OCI-LY7 (cell line): ENCODE data around the gene CDON. TPM values are rescaled to one million over a fixed set of nuclear protein-coding genes. Genes with fewer than 3 reads are reported as not detected.

Source experiments
- BruUV-seq: library from RNA; stranded (reverse); fragments of 400-500 nt; replicated peaks from 2 replicates; lab custom pipeline; 2021; lab: Mats Ljungman, UMichigan
- CTCF ChIA-PET: fragments of 300-600 bp; sonication (Branson Sonifier 250); formaldehyde crosslinking; loops from one replicate; lab custom pipeline; 2022; ENCODE audit warnings: antibody characterized with exemption; ENCODE audit not compliant: unreplicated experiment; lab: Charles Lee
- POLR2A ChIA-PET: fragments of 300-600 bp; sonication (Branson Sonifier 250); formaldehyde crosslinking; loops from one replicate; lab custom pipeline; 2022; ENCODE audit warnings: antibody characterized with exemption; lab: Charles Lee
- DNase-seq: peaks from one replicate; pipeline ENCODE4 v3.0.0-alpha.2; 2015; ENCODE audit warnings: low spot score
- H2AFZ ChIP-seq: fragments of 200-600 bp; sonication (generic), shearing (Covaris generic); 2 replicates; pipeline ENCODE4 v1.6.1; 2014; ENCODE audit warnings: mild to moderate bottlenecking, antibody characterized with exemption, low read length, moderate library complexity
- H3K27ac ChIP-seq: fragments of 200-600 bp; sonication (generic); 2 replicates; pipeline ENCODE4 v1.5.1; 2014; ENCODE audit warnings: mixed run types, low read depth, mild to moderate bottlenecking, moderate library complexity, low read length, inconsistent platforms; ENCODE audit not compliant: poor library complexity, severe bottlenecking
- H3K36me3 ChIP-seq: fragments of 200-600 bp; sonication (generic); 2 replicates; pipeline ENCODE4 v1.6.1; 2014; ENCODE audit warnings: mild to moderate bottlenecking, antibody characterized with exemption, low read length, moderate library complexity, mixed read lengths; ENCODE audit not compliant: insufficient read depth
- H3K4me1 ChIP-seq: fragments of 200-600 bp; sonication (generic); 2 replicates; pipeline ENCODE4 v1.5.1; 2014; ENCODE audit warnings: mild to moderate bottlenecking, low read length; ENCODE audit not compliant: insufficient read depth, poor library complexity, severe bottlenecking
- H3K4me2 ChIP-seq: fragments of 200-600 bp; sonication (generic); 2 replicates; pipeline ENCODE4 v1.6.1; 2014; ENCODE audit warnings: mild to moderate bottlenecking, low read length
- H3K4me3 ChIP-seq: fragments of 200-600 bp; sonication (generic); 2 replicates; pipeline ENCODE4 v1.5.1; 2014; ENCODE audit warnings: mild to moderate bottlenecking, low read depth, low read length; ENCODE audit not compliant: poor library complexity, severe bottlenecking
- H3K79me2 ChIP-seq: fragments of 200-600 bp; sonication (generic); 2 replicates; pipeline ENCODE4 v1.6.1; 2016; ENCODE audit warnings: low read depth, mild to moderate bottlenecking, low read length, moderate library complexity, mixed read lengths; ENCODE audit not compliant: insufficient read depth
- H3K9me2 ChIP-seq: fragments of 200-600 bp; sonication (generic); 2 replicates; pipeline ENCODE4 v1.6.1; 2016; ENCODE audit warnings: mild to moderate bottlenecking, low read length, mixed read lengths; ENCODE audit not compliant: insufficient read depth
- H3K9me3 ChIP-seq: fragments of 200-600 bp; sonication (generic); 2 replicates; pipeline ENCODE4 v1.6.1; 2014; ENCODE audit warnings: mild to moderate bottlenecking, mixed run types, low read length, mixed read lengths
- H4K20me1 ChIP-seq: fragments of 200-600 bp; sonication (generic); 2 replicates; pipeline ENCODE4 v1.6.1; 2014; ENCODE audit warnings: mild to moderate bottlenecking, antibody characterized with exemption, low read length, moderate library complexity, mixed read lengths; ENCODE audit not compliant: insufficient read depth
- EZH2phosphoT487 ChIP-seq: fragments of 200-600 bp; sonication (generic); IDR thresholded peaks from 2 replicates; pipeline ENCODE4 v1.6.1; 2018; ENCODE audit warnings: low read depth, borderline replicate concordance, mild to moderate bottlenecking, mixed run types, antibody characterized with exemption, low read length, moderate library complexity, mixed read lengths
- intact Hi-C: fragments of 100-400 bp; cut with micrococcal nuclease; formaldehyde crosslinking; loops from one replicate; pipeline ENCODE4 v1.10.0; 2022; ENCODE audit not compliant: unreplicated experiment
- total RNA-seq, 2 experiments: library from RNA; depleted of rRNA in 1 of 2; stranded (reverse); fragments of >200 nt in 1 of 2; shearing (Covaris generic) in 1 of 2; gene quantifications; 2 replicates each; pipeline ENCODE4 v1.2.3, GENCODE V29; 2014 to 2022
- TF ChIP-seq, protein P1 (sequence below): fragments of 200-600 bp; sonication (generic); conservative IDR thresholded peaks from 2 replicates; pipeline ENCODE4 v1.5.1; 2014; ENCODE audit warnings: mild to moderate bottlenecking, antibody characterized with exemption, low read length, moderate library complexity, mixed read lengths

CDON gene
- total RNA-seq, 2 experiments from 2014 or later: 1.5 to 2.5 TPM

DNA sequence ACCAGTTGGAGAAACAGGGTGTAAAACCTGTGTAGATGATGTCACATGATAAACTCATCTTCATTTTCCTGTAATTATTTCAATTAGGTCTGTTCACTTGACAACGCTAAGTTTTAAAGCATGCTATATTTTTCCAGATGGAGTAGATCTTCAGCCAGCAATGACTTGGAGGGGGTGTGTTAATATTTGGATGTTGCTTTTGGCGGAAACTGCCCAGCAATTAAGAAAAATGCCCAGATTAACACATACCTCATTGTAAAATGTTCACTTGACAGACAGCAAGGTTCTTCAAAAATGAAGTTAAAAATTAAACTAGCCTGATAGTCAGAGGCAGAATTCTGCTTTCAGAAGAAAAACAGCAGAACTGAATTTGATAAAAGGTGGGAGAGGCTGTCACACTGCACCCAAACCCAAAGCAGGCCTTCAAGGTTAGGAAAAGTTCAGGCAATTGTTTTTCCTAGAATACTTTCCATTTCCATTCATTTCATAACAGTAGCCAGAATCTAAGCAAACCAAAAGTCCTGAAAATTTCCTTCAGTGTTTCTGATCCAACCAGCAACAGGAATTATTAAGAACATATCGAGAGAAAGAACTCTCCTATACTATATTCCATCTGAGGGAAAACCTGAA lies 83.8 kb downstream of the CDON start:
- Histone ChIP-seq H3K9me2 (no peaks in the 10 kb centered on the region), H3K27ac (no peak overlapping the region), H3K4me3 (no peak overlapping the region), H3K4me1 (no peaks in the 10 kb centered on the region), H4K20me1 (no peaks in the 10 kb centered on the region), H3K36me3 (no peaks in the 10 kb centered on the region), H2AFZ (no peak overlapping the region), H3K79me2 (no peaks in the 10 kb centered on the region), H3K4me2 (no peak overlapping the region), H3K9me3 (no peaks in the 10 kb centered on the region)
- ChIA-PET CTCF (no interaction called here), POLR2A (no interaction called here)
- no TSS peak for BruUV-seq
- TF ChIP-seq EZH2phosphoT487: no peak
- TF ChIP-seq, protein P1, sequence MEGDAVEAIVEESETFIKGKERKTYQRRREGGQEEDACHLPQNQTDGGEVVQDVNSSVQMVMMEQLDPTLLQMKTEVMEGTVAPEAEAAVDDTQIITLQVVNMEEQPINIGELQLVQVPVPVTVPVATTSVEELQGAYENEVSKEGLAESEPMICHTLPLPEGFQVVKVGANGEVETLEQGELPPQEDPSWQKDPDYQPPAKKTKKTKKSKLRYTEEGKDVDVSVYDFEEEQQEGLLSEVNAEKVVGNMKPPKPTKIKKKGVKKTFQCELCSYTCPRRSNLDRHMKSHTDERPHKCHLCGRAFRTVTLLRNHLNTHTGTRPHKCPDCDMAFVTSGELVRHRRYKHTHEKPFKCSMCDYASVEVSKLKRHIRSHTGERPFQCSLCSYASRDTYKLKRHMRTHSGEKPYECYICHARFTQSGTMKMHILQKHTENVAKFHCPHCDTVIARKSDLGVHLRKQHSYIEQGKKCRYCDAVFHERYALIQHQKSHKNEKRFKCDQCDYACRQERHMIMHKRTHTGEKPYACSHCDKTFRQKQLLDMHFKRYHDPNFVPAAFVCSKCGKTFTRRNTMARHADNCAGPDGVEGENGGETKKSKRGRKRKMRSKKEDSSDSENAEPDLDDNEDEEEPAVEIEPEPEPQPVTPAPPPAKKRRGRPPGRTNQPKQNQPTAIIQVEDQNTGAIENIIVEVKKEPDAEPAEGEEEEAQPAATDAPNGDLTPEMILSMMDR: no peak
- intact Hi-C loops: no loop called here
- DNase-seq: no peak

DNA sequence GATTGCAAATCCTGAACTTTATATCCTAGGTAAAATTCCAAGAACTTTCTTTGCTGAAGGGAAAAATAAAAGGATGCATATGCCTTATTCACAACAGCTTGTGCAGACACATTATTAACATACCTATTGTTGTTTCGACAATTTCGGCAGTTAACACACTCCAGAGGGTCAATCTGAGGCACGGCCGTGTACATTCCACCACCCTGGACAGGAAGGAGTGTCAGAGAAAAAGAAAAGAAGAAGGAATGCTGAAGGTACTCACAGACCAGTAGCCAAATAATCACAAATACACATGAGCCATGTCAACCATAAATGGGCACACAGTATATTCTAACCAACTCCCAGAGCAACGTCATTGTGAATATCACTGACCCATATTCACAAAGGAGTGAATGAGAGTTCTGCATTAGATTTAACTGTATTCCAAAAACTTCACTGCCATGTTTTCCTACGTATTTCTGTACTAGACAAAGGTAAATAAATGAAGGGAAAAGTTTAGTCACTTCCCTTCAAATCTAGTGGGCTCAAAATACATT lies 84.4 kb downstream of the CDON start:
- Histone ChIP-seq H4K20me1 (no peaks in the 10 kb centered on the region), H3K4me3 (no peak overlapping the region), H2AFZ (no peak overlapping the region), H3K27ac (no peak overlapping the region), H3K36me3 (no peaks in the 10 kb centered on the region), H3K4me1 (no peaks in the 10 kb centered on the region), H3K9me2 (no peaks in the 10 kb centered on the region), H3K4me2 (no peak overlapping the region), H3K9me3 (no peaks in the 10 kb centered on the region), H3K79me2 (no peaks in the 10 kb centered on the region)
- POLR2A ChIA-PET: interaction anchor here (0.7 kb wide), 1 partner anchor 10 kb away, joined by 3 read pairs; no protein-coding TSS in a partner anchor
- CTCF ChIA-PET: no interaction called here
- BruUV-seq: no TSS peak
- no peak for TF ChIP-seq EZH2phosphoT487
- TF ChIP-seq, protein P1: no peak
- DNase-seq: no peak
- intact Hi-C loops: no loop called here

DNA sequence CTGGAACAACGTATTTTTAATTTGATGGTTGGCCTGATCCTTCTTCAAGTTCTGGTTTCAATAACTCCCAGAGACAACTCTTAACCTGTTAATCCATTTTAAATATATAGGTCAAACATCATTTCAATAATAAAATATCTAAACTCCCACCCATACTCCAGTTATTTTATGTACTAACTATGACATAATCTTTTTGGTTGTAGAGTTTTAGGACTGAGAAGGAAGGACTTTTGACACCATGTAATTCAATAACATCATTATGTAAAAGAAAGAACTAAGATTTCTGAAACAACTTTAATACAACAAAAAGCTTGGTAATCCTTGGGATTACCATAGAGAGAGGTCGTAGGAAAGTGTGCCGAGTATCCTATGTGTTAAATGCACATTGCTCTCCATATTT lies 85.3 kb downstream of the CDON start:
- no peak for DNase-seq
- Histone ChIP-seq H3K36me3 (no peaks in the 10 kb centered on the region), H3K9me3 (no peaks in the 10 kb centered on the region), H3K79me2 (no peaks in the 10 kb centered on the region), H2AFZ (no peak overlapping the region), H3K4me2 (no peak overlapping the region), H3K4me1 (no peaks in the 10 kb centered on the region), H3K4me3 (no peak overlapping the region), H3K27ac (no peak overlapping the region), H4K20me1 (no peaks in the 10 kb centered on the region), H3K9me2 (no peaks in the 10 kb centered on the region)
- ChIA-PET POLR2A (interaction anchor here (0.7 kb wide), 1 partner anchor 11 kb away, joined by 3 read pairs; no protein-coding TSS in a partner anchor), CTCF (no interaction called here)
- TF ChIP-seq EZH2phosphoT487: no peak
- TF ChIP-seq, protein P1: no peak
- BruUV-seq: no TSS peak
- intact Hi-C loops: no loop called here
